GM18508 (cell line): ENCODE results near the gene LMF1.

ENCODE experiments used
- ATAC-seq: cut with Tn5 transposase; IDR thresholded peaks from one replicate; pipeline ENCODE4 v1.9.1; 2021; ENCODE audit warnings: moderate number of reproducible peaks; ENCODE audit not compliant: insufficient read depth, unreplicated experiment

Gene LMF1

GRCh38 chr16:1003391-1004347, 32.9 kb upstream of the LMF1 start:
- no peak for ATAC-seq

- ATAC-seq, result no peak
Measured at GRCh38 chr16:1002399-1003166, 31.8 kb upstream of the LMF1 start.

- no peak for ATAC-seq
Measured at GRCh38 chr16:1001096-1001495, 30.3 kb upstream of the LMF1 start.

- ATAC-seq, result no peak
Measured at GRCh38 chr16:1000608-1001007, 29.8 kb upstream of the LMF1 start.

GRCh38 chr16:999677-1000076, 28.9 kb upstream of the LMF1 start:
- no peak for ATAC-seq

- no peak for ATAC-seq
Measured at GRCh38 chr16:998615-999014, 27.8 kb upstream of the LMF1 start.

GRCh38 chr16:998211-998610, 27.4 kb upstream of the LMF1 start:
- ATAC-seq, result no peak

- no peak for ATAC-seq
Measured at GRCh38 chr16:997440-998051, 26.8 kb upstream of the LMF1 start.

- no peak for ATAC-seq
Measured at GRCh38 chr16:996681-997080, 25.9 kb upstream of the LMF1 start.

- ATAC-seq, result no peak
Measured at GRCh38 chr16:995783-996182, 25.0 kb upstream of the LMF1 start.

GRCh38 chr16:995087-995486, 24.3 kb upstream of the LMF1 start:
- ATAC-seq, result no peak

- ATAC-seq, result no peak
Measured at GRCh38 chr16:993731-994130, 22.9 kb upstream of the LMF1 start.

GRCh38 chr16:991773-992172, 21.0 kb upstream of the LMF1 start:
- ATAC-seq, result no peak

- no peak for ATAC-seq
Measured at GRCh38 chr16:991345-991744, 20.6 kb upstream of the LMF1 start.

- no peak for ATAC-seq
Measured at GRCh38 chr16:990516-991291, 19.9 kb upstream of the LMF1 start.

GRCh38 chr16:989354-989814, 18.6 kb upstream of the LMF1 start:
- ATAC-seq, result no peak

- ATAC-seq, result no peak
Measured at GRCh38 chr16:988471-989353, 17.9 kb upstream of the LMF1 start.

- ATAC-seq, result no peak
Measured at GRCh38 chr16:987906-988305, 17.1 kb upstream of the LMF1 start.

GRCh38 chr16:986925-987582, 16.3 kb upstream of the LMF1 start:
- ATAC-seq, result no peak
